HG03045 (cell line): Measurements from ENCODE around the gene GDF11.
A peak's percentile ranks its signal among the peaks of the same experiment; 100 is the strongest.
"Not testable (repeated sequence)": the region's sequence is repeated elsewhere in the genome, so short reads cannot be mapped to it uniquely, and the experiment has no call there.

Experiments used
- ATAC-seq: cut with Tn5 transposase; IDR thresholded peaks from one replicate; pipeline ENCODE4 v1.9.1; 2021; ENCODE audit warnings: mild to moderate bottlenecking, moderate library complexity; ENCODE audit not compliant: unreplicated experiment

GDF11 gene

DNA sequence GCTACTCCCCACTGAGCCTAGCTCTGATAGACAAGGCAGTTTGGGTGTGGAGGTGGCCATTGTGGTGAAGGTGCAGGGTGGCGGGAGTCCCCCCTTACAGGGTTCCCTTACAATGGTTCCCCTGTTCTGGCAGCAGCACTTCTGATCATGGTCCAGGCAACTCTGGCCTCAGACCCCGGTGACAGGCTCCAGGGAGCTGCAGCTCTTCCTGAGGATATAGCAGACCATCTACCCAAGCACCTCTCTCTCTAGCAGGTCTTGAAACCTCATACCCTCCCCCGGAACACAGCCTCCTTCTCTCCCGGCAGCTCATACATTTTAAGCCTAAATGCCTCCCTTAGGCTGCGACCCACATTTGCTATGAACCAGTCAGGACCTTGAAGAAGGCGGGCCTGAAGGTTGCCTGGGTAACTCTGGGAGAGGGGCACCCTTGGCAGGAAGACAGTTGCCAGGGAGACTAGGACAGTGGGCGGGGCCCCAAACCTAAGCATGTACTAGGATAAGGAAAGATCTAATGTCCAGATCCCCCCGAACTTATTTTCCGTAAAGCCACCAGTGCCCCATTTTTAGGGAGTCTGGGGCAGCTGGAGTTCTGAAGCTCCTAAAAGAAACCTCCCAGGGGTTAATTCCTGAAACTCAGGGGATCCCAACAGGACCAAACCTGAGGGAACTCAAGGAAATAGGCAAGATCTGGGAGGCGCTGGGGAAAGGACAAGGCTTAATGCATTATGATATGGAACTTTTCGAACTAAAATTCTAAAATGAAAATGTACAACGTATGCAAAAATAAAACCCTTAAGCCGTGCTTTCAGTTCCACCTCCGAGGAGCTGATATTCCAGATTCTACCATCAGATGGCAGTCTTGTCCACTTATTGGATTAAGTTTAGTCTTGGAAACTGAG, 4.5 kb upstream of the GDF11 start:
- ATAC-seq = peak; percentile 87

DNA sequence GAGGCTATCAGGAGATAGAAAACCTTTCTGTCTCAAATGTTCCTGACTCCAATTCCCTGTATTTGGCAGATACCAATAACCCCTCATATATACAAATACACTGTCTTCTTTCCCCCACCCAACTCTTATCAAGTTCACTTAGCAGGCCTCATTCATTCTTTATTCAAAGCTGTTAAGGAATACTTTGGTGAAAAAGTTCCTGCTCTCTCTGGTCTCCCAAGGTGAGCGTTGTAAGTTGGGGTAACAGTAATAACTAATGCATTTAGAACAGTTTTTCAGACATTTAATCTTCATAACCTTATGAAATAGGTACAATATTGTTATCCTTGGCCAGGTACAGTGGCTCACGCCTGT, 3.9 kb upstream of the GDF11 start:
- ATAC-seq = no peak

DNA sequence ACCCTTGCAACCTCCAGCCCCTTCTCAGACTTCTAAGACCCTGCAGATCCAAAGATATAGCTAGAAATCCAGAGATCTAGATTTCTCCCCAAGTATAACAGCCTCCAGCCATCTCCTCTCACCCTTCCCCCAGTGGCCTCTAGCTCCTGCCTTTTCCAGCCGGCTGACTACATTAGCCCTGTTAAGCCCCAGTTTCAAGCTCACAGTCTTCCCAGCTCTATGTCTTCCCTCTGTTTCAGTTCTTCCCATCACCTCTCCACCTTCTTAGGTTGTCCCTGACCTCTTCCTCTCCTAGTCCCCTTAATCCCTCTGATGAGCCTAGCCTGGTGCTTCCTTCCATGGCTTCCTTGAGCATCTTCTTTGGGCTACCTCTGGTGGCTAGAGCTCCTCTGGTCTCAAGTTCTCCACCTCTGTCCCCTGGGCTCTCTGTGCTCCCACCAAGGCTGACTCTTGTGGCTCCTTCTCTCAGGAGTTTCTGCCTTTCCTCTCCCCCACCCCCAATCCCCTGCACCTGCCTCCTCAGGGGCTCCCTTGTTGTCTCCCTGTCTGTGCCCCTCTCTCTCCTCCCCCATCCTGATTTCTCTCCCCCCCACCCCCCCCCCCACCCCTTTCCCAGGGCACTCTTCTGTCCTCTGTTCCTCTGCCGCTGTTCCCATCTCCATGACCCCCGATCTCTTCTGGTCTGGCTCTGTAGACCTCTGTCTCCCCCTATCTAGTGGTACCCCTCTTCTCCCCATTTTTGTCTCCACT, 816 bp upstream of the GDF11 start:
- ATAC-seq = no peak

DNA sequence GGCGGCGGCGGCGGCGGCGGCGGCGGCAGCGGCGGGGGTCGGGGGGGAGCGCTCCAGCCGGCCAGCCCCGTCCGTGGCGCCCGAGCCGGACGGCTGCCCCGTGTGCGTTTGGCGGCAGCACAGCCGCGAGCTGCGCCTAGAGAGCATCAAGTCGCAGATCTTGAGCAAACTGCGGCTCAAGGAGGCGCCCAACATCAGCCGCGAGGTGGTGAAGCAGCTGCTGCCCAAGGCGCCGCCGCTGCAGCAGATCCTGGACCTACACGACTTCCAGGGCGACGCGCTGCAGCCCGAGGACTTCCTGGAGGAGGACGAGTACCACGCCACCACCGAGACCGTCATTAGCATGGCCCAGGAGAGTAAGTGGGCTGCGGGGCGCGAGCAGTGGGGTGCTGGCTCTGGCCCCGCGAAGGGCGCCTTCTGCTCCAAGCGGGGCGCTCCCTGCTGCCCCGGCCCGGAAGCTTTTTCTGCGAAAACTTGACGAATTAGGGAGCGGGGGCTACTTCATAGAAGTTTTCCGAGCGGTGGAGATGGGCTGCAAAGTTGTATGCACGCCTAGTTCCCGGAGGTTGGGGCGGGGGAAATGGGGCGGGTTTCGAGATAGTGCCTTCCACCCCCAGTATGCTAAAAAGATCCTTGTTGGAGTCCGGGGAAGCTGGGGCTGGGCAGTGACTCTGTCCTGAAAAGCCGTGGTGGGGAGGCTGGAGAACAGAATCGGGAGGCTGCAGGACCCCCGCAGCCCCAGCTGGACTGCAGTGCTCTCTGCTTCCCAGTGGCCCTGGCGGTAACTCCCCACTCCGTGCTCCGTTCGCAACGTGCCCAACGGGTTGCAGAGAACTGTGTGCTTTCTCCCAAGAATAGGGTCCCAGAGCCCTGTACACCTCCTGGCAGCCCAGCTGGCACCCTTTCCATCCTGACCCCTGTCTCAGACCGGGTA, 751 bp downstream of the GDF11 start:
- ATAC-seq = peak; percentile 46

DNA sequence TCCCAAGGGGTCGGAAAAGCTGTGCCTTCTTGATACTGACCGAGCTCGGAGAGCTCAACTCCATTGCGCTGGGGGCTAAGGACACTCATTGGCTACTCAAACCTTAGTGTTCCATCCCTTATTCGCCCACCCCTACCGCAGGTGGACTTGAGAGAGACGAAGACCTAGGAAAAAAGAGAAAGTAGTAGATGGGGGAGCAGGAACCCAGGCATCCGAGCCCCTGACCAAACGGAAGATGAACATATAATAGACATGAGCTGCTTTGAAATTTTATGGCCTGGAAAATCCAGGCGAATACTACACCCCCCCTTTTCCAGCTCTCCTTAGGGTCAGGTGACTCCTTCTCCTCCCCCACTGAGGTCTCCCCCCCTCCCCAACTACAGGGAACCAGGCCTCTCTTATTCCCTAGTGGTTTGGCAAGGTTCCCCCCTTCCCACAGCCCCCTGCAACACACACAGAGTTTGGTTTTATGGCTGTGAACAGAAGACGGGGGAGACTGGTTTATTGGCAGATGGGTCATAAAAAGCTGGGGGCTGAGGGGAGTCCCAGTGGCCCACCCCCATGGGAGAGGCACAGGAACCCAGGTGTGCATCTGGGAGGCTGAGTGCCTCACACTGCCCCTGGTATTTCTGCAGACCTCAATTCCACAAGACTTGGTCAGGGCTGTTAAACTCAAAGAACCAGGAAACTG, 1.6 kb downstream of the GDF11 start:
- no peak for ATAC-seq

DNA sequence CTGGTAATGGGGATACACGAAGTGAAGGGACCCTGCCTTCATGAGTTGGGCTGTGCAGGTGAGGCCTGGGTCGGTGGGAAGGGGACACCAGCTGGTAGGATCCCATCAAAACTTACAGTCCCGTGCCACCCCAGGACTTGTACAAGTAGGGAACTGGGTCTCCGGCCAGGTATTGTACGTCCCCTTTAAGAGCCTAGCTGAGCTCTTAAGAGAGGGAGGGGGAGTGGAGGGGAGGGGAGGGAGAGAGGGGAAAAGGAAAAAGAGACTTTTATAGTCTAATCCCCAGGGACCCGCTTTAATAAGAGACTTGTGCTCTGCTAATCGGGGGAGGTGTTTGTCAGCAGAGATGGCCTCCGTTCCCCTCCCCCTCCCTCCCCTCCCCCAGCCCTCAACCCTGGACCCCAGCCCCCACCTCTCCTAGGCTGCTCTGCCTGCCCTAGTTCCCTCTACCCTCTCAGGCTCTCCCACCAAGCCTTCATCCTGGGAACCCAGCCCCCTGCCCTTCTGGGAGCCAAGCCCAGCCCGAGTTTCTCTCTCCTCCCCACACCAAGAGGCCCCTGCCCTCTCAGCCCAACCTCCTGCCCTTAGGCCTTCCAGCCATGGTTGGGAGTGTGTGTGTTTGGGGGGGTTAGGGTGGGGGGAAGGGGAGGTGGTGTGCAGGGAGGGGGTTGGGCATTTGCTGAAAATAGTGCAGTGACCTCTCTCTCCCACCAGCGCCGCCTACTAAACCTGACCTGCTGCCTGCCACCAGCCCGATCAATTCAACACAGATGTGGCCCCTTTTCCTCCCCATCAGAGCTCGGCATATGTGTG, 2.6 kb downstream of the GDF11 start:
- no peak for ATAC-seq

DNA sequence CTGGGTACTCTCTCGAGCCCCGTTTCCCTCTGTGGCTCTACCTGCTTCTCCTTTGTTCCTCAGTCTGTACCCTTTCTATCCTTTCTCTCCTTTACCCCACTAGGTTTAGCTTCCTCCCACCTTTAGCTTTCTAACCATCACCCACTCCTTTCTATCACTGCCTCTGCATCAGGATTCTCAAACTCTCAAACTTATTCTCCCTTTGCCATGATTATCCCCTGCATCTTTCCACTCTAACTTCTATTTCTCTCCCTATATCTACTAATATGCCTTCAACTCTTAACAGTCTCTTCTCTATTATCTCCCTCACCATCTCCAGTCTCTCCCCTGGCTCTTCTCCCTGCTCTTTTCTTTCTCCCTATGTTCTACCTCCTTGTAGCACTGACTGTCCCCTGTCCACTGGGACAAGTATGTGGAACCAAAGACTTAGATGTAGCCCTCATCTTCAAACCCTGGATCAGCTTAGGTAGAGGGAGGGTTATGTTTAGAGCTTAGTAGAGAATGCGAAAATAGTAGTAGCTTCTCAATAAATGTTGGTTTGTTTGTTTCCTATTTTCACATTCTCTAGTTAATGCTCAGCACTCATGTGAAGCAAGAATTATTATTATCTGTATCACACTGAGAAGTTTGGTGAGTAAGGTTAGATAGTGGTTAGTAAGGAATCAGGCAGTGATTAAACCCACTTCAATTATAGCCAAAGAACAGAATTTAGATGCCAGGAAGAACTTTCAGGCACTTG, 3.4 kb downstream of the GDF11 start:
- no peak for ATAC-seq

DNA sequence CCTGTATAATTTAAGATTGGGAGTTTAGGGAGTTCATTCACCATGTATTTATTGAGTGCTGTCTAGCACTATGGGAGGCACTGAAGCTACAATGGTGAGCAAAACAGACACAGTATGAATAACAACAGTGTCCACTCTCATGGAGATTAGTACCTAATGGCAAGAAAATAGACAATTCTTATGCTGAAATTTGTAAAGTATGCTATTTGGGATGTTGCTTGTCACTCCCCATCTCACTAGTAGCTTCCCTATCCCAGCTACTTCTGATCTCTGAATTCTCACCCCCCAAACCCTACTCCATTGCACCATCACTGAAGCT, 4.0 kb downstream of the GDF11 start:
- no peak for ATAC-seq

DNA sequence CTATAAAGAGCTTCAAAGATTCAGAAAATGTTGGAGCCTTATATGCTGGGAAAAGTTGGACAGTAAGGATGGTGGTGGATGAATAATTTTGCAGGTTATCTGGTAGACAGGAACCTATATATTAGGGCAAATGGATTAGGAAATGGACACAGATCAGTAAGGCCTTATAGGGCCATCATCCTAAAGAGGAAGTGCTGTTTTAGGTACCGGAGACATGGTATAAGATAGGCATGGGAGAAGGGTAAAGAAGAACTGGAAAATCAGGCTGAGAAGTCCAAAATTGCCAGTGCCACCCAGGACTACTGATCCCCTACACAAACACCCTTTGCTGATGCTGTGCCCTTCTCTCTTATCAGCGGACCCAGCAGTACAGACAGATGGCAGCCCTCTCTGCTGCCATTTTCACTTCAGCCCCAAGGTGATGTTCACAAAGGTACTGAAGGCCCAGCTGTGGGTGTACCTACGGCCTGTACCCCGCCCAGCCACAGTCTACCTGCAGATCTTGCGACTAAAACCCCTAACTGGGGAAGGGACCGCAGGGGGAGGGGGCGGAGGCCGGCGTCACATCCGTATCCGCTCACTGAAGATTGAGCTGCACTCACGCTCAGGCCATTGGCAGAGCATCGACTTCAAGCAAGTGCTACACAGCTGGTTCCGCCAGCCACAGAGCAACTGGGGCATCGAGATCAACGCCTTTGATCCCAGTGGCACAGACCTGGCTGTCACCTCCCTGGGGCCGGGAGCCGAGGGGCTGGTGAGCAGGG, 5.5 kb downstream of the GDF11 start:
- ATAC-seq = no peak

DNA sequence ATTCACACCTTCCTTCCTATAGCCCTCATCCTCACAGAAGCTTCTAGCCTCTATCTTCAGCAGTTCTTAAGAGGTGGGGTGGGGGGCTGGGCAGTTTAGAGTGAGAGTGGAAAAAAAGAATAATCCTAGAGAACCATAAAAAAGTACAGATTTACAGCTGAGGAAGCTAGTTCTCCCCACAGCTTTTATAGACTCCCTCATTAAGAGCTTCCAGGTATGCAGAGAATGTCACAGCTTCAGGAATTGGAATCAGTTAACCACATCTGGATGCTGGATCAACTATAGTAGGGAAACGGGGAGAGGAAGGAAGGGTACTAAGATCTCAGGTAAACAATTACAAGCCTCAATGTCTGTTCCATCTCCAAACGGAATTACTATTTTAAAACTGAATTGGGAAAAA, 12.3 kb downstream of the GDF11 start:
- ATAC-seq = no peak

DNA sequence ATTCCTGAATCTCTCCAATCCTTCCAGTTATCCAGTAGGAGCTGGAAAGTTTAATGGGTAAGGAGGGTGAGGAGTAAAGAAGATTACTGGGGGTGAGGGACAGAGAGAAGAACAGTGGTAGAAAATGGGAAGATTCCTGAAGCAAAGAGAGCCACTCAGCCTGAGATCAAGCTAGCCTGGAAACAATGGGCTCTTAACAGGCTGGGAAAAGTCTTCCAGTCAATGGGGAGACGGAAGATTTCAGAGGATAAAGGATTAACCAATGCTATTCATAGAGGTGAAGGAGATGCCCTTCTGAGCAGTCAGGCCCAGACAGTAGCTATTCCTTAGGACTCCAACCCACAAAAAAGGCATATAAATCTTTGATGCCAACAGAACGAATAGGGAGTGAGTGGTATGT, 14.8 kb downstream of the GDF11 start:
- ATAC-seq = no peak

DNA sequence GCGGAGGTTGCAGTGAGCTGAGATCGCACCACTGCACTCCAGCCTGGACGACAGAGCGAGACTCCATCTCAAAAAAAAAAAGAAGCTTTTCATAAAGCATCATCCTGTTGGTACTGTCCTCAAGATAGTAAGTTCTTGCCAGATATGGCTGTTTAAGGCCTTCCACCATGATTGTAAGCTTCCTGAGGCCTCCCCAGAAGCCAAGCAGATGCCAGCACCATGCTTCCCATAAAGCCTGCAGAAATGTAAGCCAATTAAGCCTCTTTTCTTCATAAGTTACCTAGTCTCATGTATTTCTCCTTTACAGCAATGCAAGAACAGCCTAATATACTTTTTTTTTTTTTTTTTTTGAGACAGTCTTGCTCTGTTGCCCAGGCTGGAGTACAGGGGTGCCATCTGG, 15.7 kb downstream of the GDF11 start:
- not testable (repeated sequence) for ATAC-seq

DNA sequence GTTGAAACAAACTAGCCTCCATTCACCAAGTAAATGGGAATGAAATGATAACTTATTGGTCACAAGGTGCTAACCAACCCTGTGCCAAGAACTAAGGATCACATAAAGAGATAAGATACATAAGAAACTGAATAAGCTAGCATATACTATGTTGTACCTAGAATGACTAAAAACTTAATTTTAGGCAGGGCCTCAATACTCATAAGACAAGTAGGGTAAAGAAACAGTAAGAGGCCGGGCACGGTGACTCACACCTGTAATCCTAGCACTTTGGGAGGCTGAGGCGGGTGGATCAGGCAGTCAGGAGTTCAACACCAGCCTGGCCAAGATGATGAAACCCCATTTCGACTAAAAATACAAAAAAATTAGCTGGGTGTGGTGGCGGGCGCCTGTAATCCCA, 17.7 kb downstream of the GDF11 start:
- no peak for ATAC-seq

DNA sequence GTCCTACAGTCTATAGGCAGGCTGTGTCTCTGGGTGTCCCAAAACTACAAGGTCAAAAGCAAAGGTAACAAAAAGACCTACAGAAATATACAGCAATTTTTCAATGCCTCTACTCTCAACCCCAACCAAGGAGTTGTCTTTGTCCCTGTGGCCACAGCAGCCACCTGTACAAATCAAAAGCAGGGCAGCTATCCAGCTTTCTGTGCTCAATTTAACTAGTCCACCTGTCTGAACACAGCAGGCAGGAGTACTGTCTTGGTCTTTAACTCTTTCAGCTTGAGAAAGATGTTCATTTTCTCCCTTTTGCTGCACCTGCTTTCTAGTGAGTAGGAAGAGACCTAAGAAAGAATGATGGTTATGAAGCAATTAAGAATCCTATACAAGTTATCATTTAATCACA, 19.7 kb downstream of the GDF11 start:
- ATAC-seq = no peak

DNA sequence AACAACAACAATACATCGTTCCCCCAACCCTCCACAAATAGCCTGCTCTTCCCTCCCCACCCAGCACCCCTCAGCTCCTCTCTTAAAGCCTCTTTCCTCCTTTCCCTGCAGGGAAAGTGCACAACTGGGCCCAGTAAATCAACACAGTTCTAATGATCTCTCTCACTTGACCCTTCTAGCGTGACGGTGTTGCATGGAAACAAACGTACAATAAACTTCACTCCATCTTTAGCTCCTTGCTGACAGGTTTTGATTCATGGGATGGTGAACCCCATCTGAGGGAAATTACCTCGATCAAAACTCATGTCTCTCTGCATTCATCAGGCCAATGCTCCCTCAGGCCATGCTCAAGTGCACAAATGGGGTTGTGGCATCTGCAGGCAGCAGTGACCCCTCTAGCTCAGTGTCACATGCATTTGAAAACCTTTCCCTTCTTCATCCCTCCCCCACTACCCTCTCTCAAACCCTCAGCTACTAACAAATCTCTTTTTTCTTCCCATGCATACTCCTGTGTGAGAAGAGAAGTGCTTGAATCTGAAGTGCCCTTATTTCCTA, 22.9 kb downstream of the GDF11 start:
- no peak for ATAC-seq

DNA sequence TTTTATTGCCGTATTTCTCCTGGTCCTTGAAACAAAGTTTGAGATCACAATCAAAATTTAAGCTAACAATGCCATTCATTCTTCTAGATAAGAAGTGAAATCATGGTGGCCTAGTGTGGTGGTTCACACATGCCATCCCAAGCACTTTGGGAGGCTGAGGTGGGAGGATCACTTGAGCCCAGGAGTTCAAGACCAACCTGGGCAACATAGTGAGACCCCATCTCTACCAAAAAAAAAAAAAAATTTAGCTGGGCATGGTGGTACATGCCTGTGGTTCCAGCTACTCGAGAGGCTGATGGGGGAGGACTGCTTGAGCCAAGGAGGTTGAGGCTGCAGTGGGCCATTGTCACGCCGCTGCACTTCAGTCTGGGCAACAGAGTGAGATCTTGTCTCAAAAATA, 24.2 kb downstream of the GDF11 start:
- no peak for ATAC-seq

DNA sequence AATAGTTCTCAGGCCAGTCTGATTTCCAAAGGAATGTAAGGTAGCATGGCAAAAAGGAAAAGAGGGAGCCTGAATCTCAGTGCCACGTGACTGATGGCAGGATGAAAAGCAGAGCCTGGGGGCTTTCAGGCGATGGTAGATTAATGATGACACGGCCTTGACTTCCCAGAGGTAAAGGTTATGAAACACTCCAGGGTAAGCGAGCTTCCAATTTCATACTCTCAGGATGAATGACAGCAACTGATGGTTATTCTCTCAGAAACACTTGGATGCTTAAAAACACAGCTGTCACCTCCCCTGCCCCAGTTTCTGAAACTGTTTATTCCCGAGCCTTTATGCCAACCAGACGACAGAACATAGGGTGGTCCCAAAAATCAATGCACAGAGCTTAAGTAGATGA, 28.8 kb downstream of the GDF11 start:
- ATAC-seq = no peak

DNA sequence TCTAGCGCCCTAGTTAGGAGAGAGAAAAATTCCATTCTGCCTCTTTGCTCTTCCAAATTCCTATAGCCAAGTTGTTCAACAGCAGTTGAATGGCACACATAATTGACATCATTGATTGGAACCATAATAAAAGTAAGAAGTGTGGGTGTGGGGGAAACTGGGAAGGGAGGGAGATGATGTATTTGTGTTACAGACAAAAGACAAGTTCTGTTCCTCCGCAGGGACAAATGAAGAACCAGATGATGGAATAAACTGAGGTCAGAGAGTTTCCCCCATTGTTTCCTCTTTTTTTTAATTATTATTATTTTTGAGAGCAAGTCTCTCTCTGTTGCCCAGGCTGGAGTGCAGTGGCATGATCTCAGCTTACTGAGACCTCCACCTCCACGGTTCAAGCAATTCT, 34.9 kb downstream of the GDF11 start:
- ATAC-seq = no peak
